SIG-M5 treated with dmso at 0.1 percent for 504 hours (cell line): ENCODE measurements around the gene SAXO1.
A peak's percentile ranks its signal among the peaks of the same experiment; 100 is the strongest.

Source experiments
- DNase-seq: peaks from one replicate; lab custom pipeline; 2025; ENCODE audit not compliant: unreplicated experiment; lab: John Stamatoyannopoulos, UW

The SAXO1 gene

DNA sequence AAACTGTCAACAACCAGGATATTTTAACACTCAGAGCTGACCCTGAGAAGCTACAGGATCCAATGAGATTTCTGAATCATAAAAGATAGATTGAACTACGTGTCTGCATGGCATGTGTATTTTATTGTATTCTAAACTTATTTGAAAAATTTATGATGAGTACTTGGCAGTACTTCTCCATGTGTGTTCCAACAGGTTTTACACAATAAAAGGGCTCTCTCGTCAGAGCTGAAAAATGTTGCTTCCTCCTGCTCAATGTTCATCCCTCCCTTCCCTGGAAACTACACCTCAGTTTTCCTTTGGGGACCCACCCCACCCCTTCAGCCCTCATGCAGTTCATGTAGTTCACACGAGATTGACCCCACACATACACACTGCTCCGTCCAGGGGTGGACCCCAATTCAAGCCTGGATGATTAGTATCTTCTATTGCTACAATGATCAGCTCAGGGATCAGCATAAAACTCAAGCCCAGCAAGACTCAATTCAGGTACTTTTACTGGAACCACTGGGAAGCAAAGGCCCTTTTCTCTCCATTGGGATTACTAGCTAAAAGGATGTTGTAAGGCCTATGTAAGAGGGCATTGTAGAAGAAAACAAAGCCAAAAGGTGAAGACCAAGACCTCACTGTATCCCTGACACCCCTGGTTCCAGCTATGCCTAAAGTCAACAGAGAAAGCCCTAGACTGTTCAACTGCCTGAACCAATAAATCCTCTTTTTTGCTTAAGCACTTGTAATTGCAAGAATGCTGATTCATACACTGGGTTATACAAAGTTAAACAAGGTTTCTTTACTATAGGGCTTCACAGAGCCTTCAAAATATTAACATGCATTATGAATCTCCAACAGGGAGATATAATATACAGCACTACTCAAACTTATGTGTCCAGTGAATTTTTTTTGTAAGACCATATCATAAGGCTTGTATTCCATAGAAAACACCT, 112.6 kb downstream of the SAXO1 start:
- DNase-seq = no peak

DNA sequence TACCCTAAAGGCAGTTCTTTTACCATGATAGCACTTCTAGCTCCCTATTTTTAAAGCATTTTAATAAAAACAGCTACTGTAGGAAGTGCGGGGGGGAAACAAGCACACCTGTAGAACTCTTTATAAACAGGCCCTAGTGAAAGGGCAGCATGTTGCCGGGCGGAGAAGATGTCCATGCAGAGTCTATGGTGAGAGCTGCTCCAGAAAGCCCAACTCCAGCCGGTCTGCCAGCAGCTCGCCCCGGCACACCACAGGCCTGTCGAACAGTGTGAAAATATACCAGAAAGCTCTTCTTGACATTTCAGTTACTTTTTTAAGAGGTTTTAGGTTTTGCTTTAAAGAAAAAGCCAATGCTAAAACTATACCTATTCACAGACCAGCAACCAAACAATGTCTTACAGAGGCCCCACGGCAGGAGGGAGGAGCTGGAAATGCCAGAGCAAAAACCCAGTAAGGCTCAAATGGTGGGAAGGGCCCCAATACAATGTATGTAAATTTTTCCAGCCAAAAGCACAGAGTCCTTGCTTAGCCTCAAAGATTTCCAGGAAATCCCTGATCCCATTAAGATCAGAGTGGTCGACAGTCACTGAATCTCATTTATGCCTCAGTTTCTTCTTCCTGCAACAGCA, 121.2 kb downstream of the SAXO1 start:
- DNase-seq = no peak

DNA sequence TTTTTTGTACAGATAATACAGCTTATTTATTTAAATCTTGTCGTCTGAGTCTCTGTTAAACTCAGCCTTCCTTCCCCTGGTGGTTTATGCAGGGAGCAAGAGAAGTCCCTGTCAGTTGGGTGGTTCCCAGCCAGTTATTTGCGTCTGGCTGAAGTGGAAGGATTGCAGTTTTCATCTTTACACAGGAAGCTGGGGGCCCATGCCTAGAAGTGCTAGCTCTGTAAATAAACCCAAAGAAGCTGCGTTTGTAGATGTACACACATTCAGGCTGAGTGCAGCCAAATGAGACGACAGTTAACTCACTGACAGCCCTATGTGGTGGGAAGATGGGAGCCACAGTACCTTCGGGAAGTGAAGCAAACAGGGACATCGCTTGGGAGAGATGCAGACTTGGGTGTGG, 122.1 kb downstream of the SAXO1 start:
- DNase-seq = no peak

DNA sequence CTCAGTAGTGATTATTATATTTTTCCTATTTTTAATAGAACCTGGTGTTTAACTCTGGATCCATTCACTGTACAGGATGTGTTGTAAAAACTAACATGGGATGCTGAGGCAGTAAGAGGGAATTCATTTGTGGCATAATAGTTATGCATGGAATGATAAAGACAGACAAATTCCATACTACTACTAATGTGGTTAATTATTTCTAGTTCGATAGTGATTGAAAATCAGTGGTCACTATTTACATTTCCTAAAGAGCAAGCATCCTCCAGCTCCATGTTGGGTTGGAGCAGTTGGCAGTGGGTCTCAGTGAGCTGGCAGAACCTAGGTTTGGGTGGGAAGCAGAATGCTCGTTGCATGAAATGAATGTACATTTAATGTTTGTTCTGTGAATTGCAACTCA, 122.6 kb downstream of the SAXO1 start:
- DNase-seq = no peak

DNA sequence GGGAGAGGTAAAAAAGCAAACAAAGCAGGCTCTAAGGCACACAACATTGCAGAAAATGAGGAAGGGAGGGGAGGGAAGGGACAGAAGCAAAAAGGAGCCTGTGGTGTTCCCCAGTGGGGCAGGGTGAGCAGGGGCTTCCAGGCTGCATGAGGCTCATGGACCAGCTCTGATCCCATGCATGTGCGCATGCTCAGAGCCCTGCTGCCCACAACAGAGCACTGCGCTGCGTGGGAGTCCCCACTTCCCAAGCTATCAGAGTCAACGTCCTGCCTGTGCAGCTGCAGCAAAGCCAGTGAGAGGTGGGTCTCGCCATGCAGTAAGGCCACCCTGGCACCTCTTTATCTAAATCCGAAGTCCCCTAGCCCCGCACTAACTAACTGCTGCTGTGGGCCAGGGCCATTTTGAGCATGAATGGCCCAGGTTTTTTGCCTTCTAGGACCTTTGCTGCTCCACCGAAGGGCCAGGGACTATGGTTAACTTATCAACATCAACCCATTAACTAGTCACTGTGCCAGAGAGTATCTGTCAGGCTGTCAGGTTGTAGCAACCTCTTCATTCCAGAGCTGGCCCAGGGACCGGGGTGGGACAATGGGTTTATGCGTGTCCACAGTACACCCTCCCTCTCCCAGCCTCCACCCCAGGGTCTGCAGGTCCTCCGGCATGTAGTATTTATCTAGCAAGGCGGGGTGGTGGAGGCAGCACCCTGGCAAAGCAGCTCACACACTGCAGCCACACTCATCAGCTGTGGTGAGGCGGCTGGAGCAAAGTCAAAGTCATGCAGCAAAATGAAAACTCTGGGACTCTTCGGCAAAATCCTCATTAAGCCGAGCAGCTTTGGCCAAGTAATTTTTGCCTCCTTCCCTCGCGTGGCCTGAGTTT, 123.6 kb downstream of the SAXO1 start:
- no peak for DNase-seq

DNA sequence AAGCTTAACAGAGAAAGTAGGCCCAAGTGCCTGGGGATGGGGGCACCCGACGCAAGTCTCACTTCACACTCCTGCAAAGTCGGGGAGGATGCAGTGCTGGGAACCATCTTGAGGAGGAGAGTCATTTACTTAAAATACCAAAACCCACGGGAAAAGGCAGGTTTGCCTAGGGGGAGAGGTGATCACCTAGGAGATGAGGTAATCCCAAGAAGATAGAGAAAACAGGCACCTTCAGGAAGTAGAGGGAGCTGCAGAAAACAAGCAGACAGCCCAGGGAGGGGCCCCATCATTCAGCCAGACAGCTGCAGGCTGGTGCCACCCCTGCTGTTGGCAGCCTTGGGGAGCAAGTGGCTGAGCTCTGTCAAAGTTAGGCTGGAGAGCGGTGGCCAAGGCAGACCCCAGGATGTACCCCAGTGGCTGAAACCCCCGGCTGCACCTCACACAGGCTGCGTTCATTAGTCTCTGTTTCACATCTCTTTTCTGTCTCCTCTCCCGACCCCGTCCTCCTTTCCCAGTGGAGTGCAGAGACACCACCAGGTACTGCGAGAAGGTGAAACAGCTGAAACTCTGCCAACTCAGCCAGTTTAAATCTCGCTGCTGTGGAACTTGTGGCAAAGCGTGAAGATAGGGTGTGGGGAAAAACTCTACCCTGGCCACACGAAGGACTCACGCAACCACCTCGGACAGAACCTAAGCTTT, 124.9 kb downstream of the SAXO1 start:
- no peak for DNase-seq

DNA sequence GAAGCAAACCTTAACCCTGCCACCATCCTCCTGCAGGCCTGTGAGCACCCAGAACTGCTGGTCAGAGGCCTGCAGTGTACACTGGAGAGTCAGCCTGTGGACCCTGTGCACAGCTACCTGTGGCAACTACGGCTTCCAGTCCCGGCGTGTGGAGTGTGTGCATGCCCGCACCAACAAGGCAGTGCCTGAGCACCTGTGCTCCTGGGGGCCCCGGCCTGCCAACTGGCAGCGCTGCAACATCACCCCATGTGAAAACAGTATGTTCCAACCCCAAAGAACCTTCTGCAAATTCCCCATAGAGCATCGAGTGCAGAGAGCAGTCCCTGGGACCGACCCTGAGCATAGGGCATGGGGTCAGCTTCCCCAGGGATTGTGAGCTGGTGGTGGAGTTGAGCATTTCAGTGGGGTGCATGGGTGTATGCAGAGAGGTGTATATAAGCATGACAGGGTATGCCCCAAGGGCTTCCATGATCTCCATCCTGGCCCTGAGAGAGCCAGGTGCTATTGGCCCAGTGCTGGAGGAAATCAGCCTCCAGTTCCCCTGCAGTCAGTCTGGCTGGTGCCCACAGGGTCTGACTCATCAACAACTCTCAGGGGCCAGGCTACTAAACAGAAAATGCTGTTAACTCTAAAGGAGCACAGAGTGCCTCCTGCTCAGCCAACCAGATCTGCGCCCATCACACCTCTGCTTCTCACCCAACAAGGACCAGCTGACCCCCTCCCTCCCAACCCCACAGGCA, 126.2 kb downstream of the SAXO1 start:
- no peak for DNase-seq

DNA sequence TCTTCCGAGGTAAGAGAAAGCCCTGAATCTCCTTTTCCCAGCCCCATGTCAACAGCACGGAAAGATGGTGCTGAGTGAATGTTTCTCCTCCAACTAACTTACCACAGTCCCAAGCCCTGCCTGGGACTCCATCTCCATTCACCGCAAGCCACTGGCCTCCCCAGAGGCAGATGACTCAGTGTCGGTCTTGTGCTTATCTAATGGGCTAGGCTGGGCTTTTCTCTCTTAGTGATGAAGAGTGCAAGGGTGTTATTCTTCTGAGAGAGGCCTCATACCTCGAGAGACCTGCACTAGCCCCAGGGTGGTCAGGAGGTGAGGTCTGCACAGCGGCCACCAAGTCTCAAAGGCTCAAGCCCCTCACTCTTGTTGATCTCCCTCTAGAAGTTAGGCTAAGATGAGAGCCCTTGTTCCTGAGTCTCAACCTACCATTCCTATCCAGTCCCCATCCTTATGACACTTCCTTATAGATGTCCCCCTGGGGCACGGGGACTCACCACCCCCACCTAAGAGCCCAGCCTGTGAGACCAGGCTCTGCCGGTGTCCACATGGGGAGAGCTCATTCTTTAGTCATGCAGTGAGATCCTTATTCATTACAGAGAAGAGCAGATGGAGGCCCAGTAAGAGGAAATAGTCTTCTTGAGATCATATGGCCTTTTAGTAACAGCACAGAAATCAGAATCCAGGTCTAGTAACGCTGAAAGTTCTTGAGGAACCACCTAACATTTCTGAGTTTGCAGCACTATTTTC, 127.0 kb downstream of the SAXO1 start:
- DNase-seq = no peak

DNA sequence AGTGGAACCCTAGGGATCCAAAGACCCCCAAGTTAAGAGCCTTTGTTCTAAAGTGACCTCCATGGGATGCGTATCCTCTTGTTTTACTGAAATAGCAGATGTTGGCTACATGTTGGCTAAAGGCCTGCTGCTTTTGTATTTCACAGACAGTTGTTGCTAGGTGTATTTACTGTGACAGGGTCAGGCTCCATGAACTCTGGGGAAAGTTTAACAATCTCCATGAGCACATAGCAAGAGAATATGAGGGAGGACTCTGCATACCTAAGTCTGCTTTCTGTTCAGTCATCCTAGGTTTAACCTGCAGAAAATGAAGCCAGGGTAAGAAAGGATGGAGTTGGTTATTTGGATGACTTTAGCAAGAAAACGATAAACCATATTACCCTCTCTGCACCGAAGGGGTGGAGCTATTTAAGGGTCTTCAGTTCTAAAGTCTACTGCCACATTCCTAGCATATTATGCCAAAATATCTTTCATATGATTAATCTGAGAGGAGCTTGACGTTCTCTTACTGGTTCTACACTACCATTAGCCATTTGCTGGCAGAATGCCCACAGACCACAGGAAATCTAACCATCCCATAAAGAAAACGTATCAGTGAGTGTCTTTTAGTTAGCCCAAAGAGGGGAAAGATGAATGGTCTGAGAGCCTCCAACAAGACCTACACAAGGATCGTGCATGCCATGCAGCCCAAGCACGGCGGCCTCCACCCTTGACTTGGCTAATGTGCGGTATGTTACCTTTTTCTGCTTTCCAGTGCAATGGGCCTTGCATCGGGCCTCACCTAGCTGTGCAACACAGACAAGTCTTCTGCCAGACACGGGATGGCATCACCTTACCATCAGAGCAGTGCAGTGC, 127.8 kb downstream of the SAXO1 start:
- DNase-seq = no peak

DNA sequence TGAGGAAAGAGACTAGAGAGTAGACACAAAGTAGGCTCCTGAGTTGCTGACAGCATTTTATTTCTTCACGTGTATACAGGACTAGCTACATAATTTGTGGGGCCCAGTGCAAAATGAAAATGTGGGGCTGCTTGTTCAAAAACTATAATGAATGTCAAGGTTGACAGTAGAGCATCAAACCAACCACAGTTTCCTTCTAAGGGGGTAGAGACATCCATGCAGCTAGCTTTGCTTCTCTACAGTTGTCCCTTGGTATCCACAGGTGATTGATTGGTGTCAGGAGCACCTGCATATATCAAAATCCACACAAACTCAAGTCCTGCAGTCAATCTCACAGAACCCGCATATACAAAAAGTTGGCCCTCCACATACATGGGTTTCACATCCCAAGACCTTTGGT, 129.6 kb downstream of the SAXO1 start:
- DNase-seq = no peak

DNA sequence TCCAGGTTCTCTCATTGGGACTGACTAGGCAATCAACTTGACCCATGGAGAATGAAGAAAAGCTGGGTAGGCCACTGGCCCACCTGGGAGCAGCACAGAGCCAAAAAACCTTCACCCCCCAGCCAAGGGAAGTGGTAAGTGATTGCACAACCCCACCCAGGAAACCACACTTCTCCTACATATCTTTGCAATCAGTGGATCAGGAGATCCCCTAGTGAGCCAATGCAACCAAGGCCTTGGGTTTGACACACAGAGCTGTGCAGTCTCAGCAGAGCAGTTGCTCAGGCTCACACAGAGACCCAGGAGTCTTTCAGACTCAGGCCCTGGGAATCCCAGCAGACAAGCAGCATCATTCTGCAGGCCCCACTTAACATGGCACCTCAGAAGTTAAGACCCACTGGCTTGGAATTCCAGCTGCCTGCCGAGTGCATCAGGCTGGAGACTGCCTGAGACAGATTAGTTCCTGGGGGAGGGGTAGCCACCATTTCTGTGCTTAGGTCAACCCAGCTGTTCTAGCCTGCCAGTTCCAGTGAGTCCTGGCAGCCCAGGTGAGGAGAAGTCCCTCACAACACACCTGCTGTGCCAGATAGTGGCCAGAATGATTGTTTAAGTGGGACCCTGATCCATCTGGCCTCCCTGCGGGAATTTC, 136.4 kb downstream of the SAXO1 start:
- DNase-seq = peak; percentile 4

DNA sequence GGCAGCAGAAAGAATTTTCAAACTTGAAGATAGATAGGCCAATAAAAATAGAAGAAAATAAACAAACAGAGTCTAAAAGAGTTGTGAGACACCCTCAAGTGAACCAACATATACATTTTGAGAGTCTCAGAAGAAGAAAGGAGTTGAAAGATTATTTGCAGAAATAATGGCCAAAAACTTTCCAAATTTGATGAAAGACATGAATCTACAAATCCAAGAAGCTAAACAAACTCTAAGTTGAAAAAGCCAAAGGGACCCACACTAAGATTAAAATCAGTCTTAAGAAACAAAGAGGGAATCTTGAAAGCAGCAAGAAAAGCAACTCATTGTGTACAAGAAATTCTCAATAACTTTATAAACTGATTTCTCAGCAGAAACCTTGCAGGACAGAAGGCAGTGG, 137.0 kb downstream of the SAXO1 start:
- DNase-seq = no peak

DNA sequence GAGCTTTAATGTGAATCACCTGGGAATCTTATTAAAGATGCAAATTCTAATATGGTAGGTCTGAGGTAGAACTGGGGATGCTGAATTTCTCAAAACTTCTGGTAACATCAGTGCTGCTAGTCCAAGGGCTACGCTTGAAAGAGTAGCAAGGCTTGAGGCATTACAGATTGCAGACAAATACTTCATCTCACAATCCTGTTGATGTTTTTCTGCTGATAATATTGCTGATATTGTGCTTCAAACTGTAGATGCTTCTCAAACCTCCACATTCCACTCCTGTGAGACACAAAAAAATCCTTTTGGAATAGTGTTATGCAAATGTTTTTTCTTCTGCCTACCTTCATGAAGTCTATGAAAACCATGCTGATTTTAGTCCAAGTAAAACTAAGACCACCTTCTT, 139.5 kb downstream of the SAXO1 start:
- no peak for DNase-seq

DNA sequence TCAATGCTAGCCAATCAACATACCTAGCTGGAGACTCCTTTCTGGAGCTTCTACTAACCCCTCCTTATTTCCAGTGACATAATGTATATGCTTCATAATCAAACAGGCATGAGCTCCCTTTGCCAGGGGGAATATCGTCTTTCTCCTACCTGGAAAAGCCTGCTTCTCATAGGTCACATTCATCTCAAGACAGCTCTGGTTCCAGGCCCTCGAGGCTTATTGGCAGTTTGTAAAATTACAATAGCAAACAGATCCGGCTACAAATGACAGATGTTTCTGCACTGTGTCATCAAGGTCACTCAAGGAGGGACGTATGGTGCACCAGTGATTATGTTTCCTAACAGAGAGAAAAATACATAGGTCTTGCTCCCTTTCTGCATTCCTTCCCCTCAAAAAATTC, 140.0 kb downstream of the SAXO1 start:
- DNase-seq = no peak

DNA sequence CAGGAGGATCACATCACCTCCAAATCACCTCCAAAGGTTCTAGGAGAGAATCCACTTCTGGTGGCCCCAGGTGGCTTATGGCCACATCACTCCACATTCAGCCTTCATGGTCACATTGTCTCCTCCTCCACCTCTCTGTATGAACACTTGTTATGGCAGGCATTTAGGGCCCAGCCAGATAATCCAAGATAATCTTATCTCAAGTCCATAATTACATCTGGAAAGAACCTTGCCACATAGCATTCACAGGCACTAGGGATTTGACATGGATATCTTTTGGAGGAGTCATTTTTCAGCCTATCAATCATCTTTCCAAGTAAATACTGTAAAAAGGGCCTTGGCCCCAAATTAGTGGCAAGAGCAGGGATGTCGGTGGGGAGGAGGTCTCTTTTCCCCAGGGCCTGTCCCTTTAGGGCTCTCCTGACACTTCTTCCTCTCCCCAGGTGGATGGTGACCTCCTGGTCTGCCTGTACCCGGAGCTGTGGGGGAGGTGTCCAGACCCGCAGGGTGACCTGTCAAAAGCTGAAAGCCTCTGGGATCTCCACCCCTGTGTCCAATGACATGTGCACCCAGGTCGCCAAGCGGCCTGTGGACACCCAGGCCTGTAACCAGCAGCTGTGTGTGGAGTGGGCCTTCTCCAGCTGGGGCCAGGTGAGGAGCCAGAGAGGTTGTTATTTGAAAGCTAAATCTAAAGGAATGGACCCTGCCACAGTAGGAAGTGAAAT, 140.9 kb downstream of the SAXO1 start:
- no peak for DNase-seq

DNA sequence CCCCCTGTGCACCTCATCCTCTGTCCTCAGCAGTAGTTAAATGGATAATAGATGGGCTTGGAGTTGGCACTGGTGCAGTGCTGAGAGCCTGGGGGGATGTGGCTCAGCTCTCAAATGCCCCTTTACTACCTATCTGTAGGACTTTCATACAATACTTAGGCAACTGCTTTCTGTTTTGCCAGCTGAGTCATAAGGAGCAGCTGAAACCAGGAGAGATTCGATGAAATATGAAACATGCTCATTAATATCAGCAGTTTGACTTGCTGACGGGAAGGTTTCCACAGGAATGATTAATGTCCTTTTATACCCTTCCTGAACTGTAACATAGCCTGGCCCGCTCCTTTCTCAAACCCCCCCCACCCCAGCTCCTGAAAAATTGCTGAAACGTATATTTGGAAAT, 142.6 kb downstream of the SAXO1 start:
- no peak for DNase-seq

DNA sequence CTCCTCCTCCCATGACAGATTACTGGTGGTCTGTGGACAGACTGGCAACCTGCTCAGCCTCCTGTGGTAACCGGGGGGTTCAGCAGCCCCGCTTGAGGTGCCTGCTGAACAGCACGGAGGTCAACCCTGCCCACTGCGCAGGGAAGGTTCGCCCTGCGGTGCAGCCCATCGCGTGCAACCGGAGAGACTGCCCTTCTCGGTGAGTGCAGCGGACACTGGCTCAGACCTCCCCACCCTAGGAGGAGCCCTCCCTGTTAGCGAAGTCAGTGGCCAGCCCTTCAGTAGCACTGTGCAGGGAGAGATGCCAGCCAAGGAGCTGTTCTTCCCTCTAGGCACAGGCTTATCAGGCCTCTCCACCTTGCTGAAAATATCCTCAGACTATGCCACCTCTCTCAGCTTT, 143.5 kb downstream of the SAXO1 start:
- DNase-seq = no peak

DNA sequence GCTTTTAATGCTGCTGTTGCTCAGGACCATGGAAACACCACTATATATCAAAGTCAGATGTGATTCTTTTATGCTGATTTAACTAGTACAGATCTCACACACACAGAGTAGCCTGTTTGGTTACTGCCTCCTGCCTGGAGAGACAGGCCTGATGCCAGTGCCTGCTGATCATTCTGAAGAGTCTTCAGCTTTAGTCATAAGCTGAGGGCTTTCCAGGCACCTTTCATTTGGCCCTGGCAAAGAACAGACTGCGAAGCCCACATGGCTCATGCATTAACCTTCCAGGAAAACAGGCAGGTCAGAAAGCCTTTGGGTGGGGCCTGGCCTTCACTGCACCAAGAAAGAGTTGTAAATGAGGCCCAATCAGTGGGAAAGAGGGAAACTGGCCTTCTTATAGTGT, 144.7 kb downstream of the SAXO1 start:
- DNase-seq = no peak
